ENCODE measurements around the gene OR1N1. TPM values are rescaled to one million over a fixed set of nuclear protein-coding genes. Genes with fewer than 3 reads are reported as not detected.
"Not testable (repeated sequence)": the region's sequence is repeated elsewhere in the genome, so short reads cannot be mapped to it uniquely, and the experiment has no call there.

The OR1N1 gene
- total RNA-seq, 2 donors from 2014 or later, result not detected

DNA sequence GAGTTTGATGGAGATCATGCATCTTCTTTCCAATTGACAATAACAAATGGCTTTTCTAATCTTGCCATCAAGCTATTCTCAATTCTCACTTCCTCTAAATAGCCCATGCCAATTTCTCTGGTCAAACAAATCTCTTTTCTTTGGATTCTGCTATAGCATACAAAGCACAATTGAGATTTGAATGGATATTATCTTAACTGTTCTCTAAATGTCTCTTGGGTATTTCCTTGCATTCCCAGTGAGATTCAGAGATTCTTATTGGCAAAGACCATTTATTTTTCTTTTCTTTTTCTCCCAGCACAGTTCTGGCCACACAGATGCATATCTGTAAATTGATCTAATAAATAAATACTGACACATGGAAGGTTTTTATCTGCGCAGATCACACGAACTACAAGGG is 25.7 kb upstream of the OR1N1 start, which contains the start of gene OR1N2:
TSS of gene OR1N2 (plus strand) at position 301 of the 400 bp plus-strand sequence. CDS start 100 bp downstream, outside the sequence.
- no peak for TF ChIP-seq POLR2A (IDR thresholded peaks at IDR 0.05)
- no peak for TF ChIP-seq CTCF (IDR thresholded peaks at IDR 0.05)
- ATAC-seq, result no peak
- DNase-seq, result no peak
- WGBS, 2 donors, result 47 to 51% methylated on average over 2 of the region's 2 CpGs
- Histone ChIP-seq H3K36me3 (replicated peaks in 1 of 2; ENCODE audit: insufficient read depth in 1 of 2, low read depth in 2 of 2) (no peaks in the 10 kb centered on the region), H3K4me3 (no peak within 1 kb of the TSS), H3K9me3 (no peaks in the 10 kb centered on the region), H3K27me3 (no peaks in the 10 kb centered on the region), H3K4me1 (no peaks in the 10 kb centered on the region), H3K27ac (no peak within 1 kb of the TSS)
- intact Hi-C loops (cut with DNase I), result no loop called here

- WGBS, 2 donors, result 48 to 49% methylated on average over 5 of the region's 5 CpGs
- H3K9me3 ChIP-seq, result no peaks in the 10 kb centered on the region
- no peaks in the 10 kb centered on the region for H3K4me1 ChIP-seq
- H3K4me3 ChIP-seq, result no peak overlapping the region
- no peak overlapping the region for H3K27ac ChIP-seq
- no peak for ATAC-seq
- no peaks in the 10 kb centered on the region for H3K27me3 ChIP-seq
- H3K36me3 ChIP-seq (replicated peaks in 1 of 2; ENCODE audit: insufficient read depth in 1 of 2, low read depth in 2 of 2), result no peaks in the 10 kb centered on the region
- intact Hi-C loops (cut with DNase I), result no loop called here
- DNase-seq, result no peak
- TF ChIP-seq POLR2A (IDR thresholded peaks at IDR 0.05), result no peak
- no peak for TF ChIP-seq CTCF (IDR thresholded peaks at IDR 0.05)
Measured at GRCh38 chr9:122551371-122551770, 24.3 kb upstream of the OR1N1 start.

GRCh38 chr9:122546196-122546595 is 19.1 kb upstream of the OR1N1 start:
- H3K27ac ChIP-seq, result no peak overlapping the region
- DNase-seq (no peak), ATAC-seq (no peak)
- H3K4me1 ChIP-seq, result no peaks in the 10 kb centered on the region
- H3K27me3 ChIP-seq, result no peaks in the 10 kb centered on the region
- no peaks in the 10 kb centered on the region for H3K36me3 ChIP-seq (replicated peaks in 1 of 2; ENCODE audit: insufficient read depth in 1 of 2, low read depth in 2 of 2)
- 50 to 51% methylated on average over 8 of the region's 8 CpGs for WGBS, 2 donors
- H3K9me3 ChIP-seq, result no peaks in the 10 kb centered on the region
- TF ChIP-seq POLR2A (IDR thresholded peaks at IDR 0.05), result no peak
- TF ChIP-seq CTCF (IDR thresholded peaks at IDR 0.05), result no peak
- no peak overlapping the region for H3K4me3 ChIP-seq
- intact Hi-C loops (cut with DNase I), result no loop called here

DNA sequence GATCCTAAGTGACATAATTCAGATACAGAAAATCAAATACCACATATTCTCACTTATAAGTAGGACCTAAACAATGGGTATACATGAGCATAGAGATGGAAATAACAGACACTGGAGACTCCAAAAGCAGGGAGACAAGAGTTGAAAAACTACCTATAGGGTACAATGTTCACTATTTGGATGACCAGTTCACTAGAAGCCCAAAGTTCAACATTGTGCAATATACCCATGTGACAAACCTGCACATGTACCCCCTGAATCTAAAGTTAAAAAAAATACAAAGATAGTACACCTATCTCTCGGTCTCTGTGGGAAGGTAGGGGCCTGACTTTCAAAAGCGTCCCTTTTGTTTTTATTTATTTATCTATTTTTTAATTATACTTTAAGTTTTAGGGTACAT is 11.7 kb upstream of the OR1N1 start:
- H3K9me3 ChIP-seq, result no peaks in the 10 kb centered on the region
- no peak for ATAC-seq
- H3K36me3 ChIP-seq (replicated peaks in 1 of 2; ENCODE audit: insufficient read depth in 1 of 2, low read depth in 2 of 2), result no peaks in the 10 kb centered on the region
- TF ChIP-seq POLR2A (IDR thresholded peaks at IDR 0.05) (no peak), CTCF (IDR thresholded peaks at IDR 0.05) (no peak)
- DNase-seq, result no peak
- H3K4me3 ChIP-seq, result no peak overlapping the region
- H3K27me3 ChIP-seq, result no peaks in the 10 kb centered on the region
- H3K4me1 ChIP-seq, result no peaks in the 10 kb centered on the region
- H3K27ac ChIP-seq, result no peak overlapping the region
- 38 to 44% methylated on average over 2 of the region's 2 CpGs for WGBS, 2 donors
- intact Hi-C loops (cut with DNase I), result no loop called here

DNA sequence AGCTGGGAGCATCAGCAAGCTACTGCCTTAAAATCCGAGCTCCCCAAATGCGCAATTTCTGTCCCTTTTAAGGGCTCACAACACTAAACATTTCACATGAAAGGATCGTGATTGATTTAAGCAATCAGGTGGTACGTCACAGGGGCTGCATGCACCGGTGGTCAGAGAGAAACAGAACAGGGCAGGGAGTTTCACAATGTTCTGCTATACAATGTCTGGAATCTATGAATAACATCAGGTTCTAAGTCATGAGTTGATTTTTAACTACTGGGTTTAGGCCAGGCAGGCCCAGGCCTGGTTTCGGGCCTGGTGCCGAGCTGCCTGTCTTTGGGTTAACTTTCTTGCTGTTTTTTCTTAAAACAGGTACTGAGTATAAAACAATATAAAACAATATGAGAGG is 10.0 kb upstream of the OR1N1 start:
- H3K4me1 ChIP-seq; H3K4me3 ChIP-seq; H3K36me3 ChIP-seq (replicated peaks in 1 of 2; ENCODE audit: insufficient read depth in 1 of 2, low read depth in 2 of 2); DNase-seq; ATAC-seq; H3K9me3 ChIP-seq; intact Hi-C loops (cut with DNase I); H3K27ac ChIP-seq; H3K27me3 ChIP-seq: not testable (repeated sequence)
- 61 to 63% methylated on average over 7 of the region's 7 CpGs for WGBS, 2 donors
